DND-41 (cell line): ENCODE measurements around the gene RECK.

Experiments used
- CTCF ChIP-seq: IDR thresholded peaks from 2 replicates; pipeline ENCODE4 v1.5.1; 2012; ENCODE audit warnings: borderline replicate concordance, low read length, moderate library complexity, mild to moderate bottlenecking; ENCODE audit not compliant: poor library complexity, severe bottlenecking; ENCODE audit errors: extremely low read depth
- EZH2 ChIP-seq: IDR thresholded peaks from 3 replicates; pipeline ENCODE4 v1.6.1; 2012; ENCODE audit warnings: borderline replicate concordance, low read depth, mild to moderate bottlenecking, moderate library complexity, low read length, inconsistent platforms; ENCODE audit not compliant: severe bottlenecking

GRCh38 chr9:36025746-36026145 lies 11.0 kb upstream of the RECK start:
- TF ChIP-seq CTCF (no peak), EZH2 (no peak)
